ENCODE measurements around the gene CTRB2. TPM values are rescaled to one million over a fixed set of nuclear protein-coding genes. Genes with fewer than 3 reads are reported as not detected.
A peak's percentile ranks its signal among the peaks of the same experiment; 100 is the strongest.

The CTRB2 gene
- total and polyA plus RNA-seq, 3 experiments from 2014 or later: not detected

DNA sequence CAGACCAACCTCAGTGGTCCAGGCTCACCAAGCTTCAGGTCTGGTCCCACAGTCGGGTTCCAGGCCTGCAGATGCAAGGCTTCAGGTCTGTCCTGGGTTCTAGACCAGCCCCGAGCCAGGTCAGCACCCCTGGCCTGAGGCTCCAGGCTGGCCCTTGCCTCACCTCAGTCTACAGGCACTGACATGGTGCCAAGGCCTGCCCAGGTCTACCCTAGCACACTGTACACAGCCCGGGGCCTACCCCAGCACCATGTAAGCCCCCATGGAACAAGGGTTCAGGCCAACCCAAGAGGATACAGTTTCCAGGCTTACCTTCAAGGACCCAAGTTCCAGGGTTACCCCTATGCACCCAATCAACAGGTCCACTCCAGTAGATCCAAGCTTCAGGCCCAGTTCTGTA, 31.9 kb downstream of the CTRB2 start:
- Histone ChIP-seq H3K9me3 (ENCODE audit: low read length) (peaks cover 33% of the 10 kb centered on the region), H3K4me3 (ENCODE audit: low read length) (no peak overlapping the region), H3K4me1 (ENCODE audit: insufficient read depth, low read length) (no peaks in the 10 kb centered on the region), H3K27me3 (ENCODE audit: insufficient read depth, low read length, poor library complexity, severe bottlenecking) (no peaks in the 10 kb centered on the region), H3K27ac (ENCODE audit: low read depth, low read length) (no peak overlapping the region), H3K36me3 (ENCODE audit: insufficient read depth, low read length) (peaks cover 15% of the 10 kb centered on the region)
- Mint-ChIP-seq H3K9me3 (peaks cover 51 to 82% (median 71%) of the 10 kb centered on the region in 5 donors), H3K4me3 (no peak overlapping the region), H3K36me3 (peaks cover 12 to 67% (median 27%) of the 10 kb centered on the region in 3 donors), H3K4me1 (no peaks in the 10 kb centered on the region), H3K27me3 (peaks cover 4% of the 10 kb centered on the region in 2 donors), H3K27ac (no peak overlapping the region)
- ChIA-PET POLR2A (no interaction called here), CTCF (interaction anchor here (0.8 kb wide), 1 partner anchor 24 kb away, joined by 3 read pairs; no protein-coding TSS in a partner anchor)
- DNase-seq: no peak

- no peak overlapping the region for H3K27ac Mint-ChIP-seq
- ChIA-PET POLR2A (no interaction called here), CTCF (no interaction called here)
- Histone ChIP-seq H3K36me3 (ENCODE audit: insufficient read depth, low read length) (peaks cover 38% of the 10 kb centered on the region), H3K4me1 (ENCODE audit: insufficient read depth, low read length) (no peaks in the 10 kb centered on the region), H3K9me3 (ENCODE audit: low read length) (peaks cover 56% of the 10 kb centered on the region), H3K27me3 (ENCODE audit: insufficient read depth, low read length, poor library complexity, severe bottlenecking) (no peaks in the 10 kb centered on the region), H3K27ac (ENCODE audit: low read depth, low read length) (no peak overlapping the region), H3K4me3 (ENCODE audit: low read length) (no peak overlapping the region)
- H3K36me3 Mint-ChIP-seq: peaks cover 32 to 83% (median 52%) of the 10 kb centered on the region in 3 donors
- H3K4me1 Mint-ChIP-seq: no peaks in the 10 kb centered on the region
- H3K9me3 Mint-ChIP-seq: peaks cover 66 to 95% (median 88%) of the 10 kb centered on the region in 5 donors
- peaks cover 4% of the 10 kb centered on the region in 2 donors for H3K27me3 Mint-ChIP-seq
- no peak overlapping the region for H3K4me3 Mint-ChIP-seq
- DNase-seq: no peak
These were observed 34.4 kb downstream of the CTRB2 start for GRCh38 chr16:75172578-75172977.

- Mint-ChIP-seq H3K4me1 (no peaks in the 10 kb centered on the region), H3K4me3 (peak overlapping the region in 1 of 7 donors; percentile 8), H3K27ac (no peak overlapping the region), H3K9me3 (peaks cover 48 to 85% (median 78%) of the 10 kb centered on the region in 5 donors), H3K36me3 (peaks cover 45 to 90% (median 73%) of the 10 kb centered on the region in 3 donors), H3K27me3 (peaks cover 0 to 1% of the 10 kb centered on the region in 2 donors)
- ChIA-PET POLR2A (no interaction called here), CTCF (no interaction called here)
- Histone ChIP-seq H3K27ac (ENCODE audit: low read depth, low read length) (no peak overlapping the region), H3K27me3 (ENCODE audit: insufficient read depth, low read length, poor library complexity, severe bottlenecking) (no peaks in the 10 kb centered on the region), H3K4me1 (ENCODE audit: insufficient read depth, low read length) (no peaks in the 10 kb centered on the region), H3K4me3 (ENCODE audit: low read length) (peak overlapping the region; percentile 31), H3K36me3 (ENCODE audit: insufficient read depth, low read length) (peaks cover 49% of the 10 kb centered on the region), H3K9me3 (ENCODE audit: low read length) (peaks cover 57% of the 10 kb centered on the region)
- DNase-seq: no peak
These were observed 37.0 kb downstream of the CTRB2 start for GRCh38 chr16:75169899-75170405.

DNA sequence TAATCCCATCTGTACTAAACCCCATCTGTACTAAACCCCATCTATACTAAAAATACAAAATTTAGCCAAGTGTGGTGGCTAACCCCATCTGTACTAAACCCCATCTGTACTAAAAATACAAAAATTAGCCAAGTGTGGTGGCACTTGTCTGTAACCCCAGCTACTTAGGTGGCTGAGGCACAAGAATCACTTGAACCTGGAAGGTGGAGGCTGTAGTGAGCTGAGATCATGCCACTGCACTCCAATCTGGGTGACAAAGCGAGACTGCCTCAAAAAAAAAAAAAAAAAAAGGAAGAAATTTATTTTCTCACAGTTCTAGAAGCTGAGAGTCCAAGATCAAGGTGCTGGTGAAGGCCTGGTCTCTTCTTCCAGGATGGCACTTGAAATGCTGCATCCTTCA, 46.6 kb downstream of the CTRB2 start:
- Histone ChIP-seq H3K4me3 (ENCODE audit: low read length) (no peak overlapping the region), H3K9me3 (ENCODE audit: low read length) (no peaks in the 10 kb centered on the region), H3K27ac (ENCODE audit: low read depth, low read length) (no peak overlapping the region), H3K4me1 (ENCODE audit: insufficient read depth, low read length) (no peaks in the 10 kb centered on the region), H3K27me3 (ENCODE audit: insufficient read depth, low read length, poor library complexity, severe bottlenecking) (no peaks in the 10 kb centered on the region), H3K36me3 (ENCODE audit: insufficient read depth, low read length) (no peaks in the 10 kb centered on the region)
- CTCF ChIA-PET: interaction anchor here (1.2 kb wide), 1 partner anchor 28 kb away, joined by 4 read pairs; no protein-coding TSS in a partner anchor
- peaks cover 26 to 59% (median 39%) of the 10 kb centered on the region in 3 donors for H3K36me3 Mint-ChIP-seq
- peaks cover 5 to 20% (median 7%) of the 10 kb centered on the region in 3 donors for H3K4me1 Mint-ChIP-seq
- H3K4me3 Mint-ChIP-seq: no peak overlapping the region
- no peak for DNase-seq
- H3K27me3 Mint-ChIP-seq: no peaks in the 10 kb centered on the region
- H3K9me3 Mint-ChIP-seq: peaks cover 0 to 2% (median 0%) of the 10 kb centered on the region in 5 donors
- POLR2A ChIA-PET: no interaction called here
- no peak overlapping the region for H3K27ac Mint-ChIP-seq

Other genes starting within 250 kb of the CTRB2 start
- gene WDR59, start 222.0 kb downstream of the CTRB2 start, total RNA-seq: 10 to 100 TPM; 55.9 to 56.5 TPM
- gene WDR59, start 222.0 kb downstream of the CTRB2 start, polyA plus RNA-seq: 13.0 TPM
- gene ZNRF1, start 208.1 kb downstream of the CTRB2 start, total RNA-seq: 10 to 100 TPM; 10.8 to 14.1 TPM
- gene ZNRF1, start 208.1 kb downstream of the CTRB2 start, polyA plus RNA-seq: 2.2 TPM
- gene LDHD, start 90.4 kb downstream of the CTRB2 start, total RNA-seq: not detected
- 0.10 TPM for gene LDHD, start 90.4 kb downstream of the CTRB2 start, polyA plus RNA-seq
- gene ZFP1, start 58.6 kb downstream of the CTRB2 start, total RNA-seq: 10 to 100 TPM; 13.8 to 17.4 TPM
- gene ZFP1, start 58.6 kb downstream of the CTRB2 start, polyA plus RNA-seq: 17.2 TPM
- gene CTRB1, start 11.8 kb upstream of the CTRB2 start, total RNA-seq: not detected
- gene CTRB1, start 11.8 kb upstream of the CTRB2 start, polyA plus RNA-seq: not detected
- under 1 TPM; 0.88 to 0.95 TPM for gene BCAR1, start 44.5 kb upstream of the CTRB2 start, total RNA-seq
- not detected for gene BCAR1, start 44.5 kb upstream of the CTRB2 start, polyA plus RNA-seq
- 10 to 100 TPM; 34.2 to 39.1 TPM for gene CFDP1, start 226.3 kb upstream of the CTRB2 start, total RNA-seq
- gene CFDP1, start 226.3 kb upstream of the CTRB2 start, polyA plus RNA-seq: 33.8 TPM

All from CD8-positive, alpha-beta memory T cell (primary cell).